IPS-NIHi11 (cell line): ENCODE measurements around the gene CSRNP3.

Experiments
- DNase-seq: peaks from one replicate; pipeline ENCODE4 v3.0.0; 2012; ENCODE audit warnings: mixed read lengths, low spot score

CSRNP3 gene

GRCh38 chr2:165470361-165470760 is 863 bp downstream of the CSRNP3 start:
- no peak for DNase-seq

- no peak for DNase-seq
Measured at GRCh38 chr2:165471349-165471950, 2.0 kb downstream of the CSRNP3 start.

GRCh38 chr2:165472922-165473321 is 3.4 kb downstream of the CSRNP3 start:
- DNase-seq: no peak

DNA sequence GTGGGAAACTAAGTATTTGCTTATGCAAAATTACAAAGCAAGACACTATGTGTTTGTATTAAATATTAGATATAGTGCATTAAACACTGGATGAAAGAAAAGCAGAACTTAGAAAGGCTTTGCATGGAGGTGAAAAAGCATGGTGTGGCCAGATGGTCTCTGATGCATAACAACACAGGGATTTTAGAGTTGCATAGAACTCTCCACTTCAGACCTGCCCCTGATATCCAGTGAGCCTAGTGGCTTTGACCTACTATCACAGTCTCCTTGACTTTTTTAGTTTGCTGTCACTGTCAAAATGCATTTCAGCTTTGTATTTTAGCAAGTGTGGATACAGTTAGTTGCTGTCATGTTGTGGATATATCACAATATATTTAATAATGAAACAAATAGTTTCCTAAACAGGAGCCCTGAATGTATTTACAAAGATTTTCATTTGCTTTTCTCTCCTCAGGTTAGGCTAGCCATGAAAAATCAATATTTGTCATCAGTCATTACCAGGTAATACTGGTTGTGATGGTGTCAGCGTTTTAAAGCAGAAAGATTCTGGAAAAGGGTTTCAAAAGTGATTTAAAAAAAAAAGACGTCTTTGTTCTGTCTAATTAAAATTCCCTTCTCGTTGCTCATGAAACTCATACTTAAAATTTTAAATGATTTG is 5.2 kb downstream of the CSRNP3 start:
- DNase-seq: no peak

DNA sequence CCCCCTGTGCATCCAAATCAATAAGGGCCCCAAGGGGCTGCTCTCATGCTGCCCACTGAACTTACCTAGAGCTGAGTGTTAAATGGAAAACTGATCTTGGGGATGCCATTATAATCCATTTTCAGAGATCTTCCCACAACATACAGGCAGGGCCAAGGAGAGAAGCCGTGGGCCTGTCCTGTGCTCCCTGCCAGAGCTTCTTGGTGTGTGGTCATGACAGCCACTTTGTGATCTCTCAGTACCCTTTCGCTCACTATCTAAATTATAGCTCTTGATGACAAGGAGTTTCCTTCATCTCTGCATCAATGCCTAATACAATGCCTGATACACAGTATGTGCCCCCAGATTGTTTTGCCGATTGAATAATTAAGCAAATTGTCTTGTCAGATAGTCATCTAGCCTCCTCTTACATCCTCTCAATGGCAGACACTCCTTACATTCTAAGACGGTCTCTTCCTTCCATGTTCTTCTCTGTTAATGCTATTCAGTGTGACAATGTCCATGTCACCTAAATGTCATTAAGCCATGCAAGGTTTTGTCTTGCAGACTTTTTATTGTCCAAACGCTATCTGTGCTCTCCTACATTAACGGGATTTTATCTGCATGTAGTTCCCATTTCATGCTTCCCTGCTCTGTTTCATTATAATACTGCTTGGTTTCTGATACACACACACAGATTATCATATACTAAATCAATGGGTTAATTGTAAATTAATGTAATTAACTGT is 5.9 kb downstream of the CSRNP3 start:
- DNase-seq: no peak

DNA sequence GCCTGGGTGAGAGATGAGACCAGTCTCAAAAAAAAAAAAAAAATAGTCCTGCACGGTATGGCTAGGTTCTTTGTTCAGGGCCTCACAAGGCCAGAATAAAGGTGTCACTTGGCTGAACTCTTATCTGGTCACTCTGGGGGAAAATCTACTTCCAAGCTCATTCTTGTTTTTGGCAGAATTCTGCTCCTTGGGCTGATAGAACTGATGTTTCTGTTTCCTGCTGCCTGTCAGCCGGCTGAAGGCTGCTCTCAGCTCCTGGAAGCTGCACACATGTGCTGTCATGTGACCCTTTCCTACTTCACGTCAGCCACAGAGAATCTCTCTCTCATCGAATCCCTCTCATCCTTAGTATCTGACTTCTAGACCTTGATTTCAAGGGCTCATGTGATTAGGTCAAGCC is 10.4 kb downstream of the CSRNP3 start:
- no peak for DNase-seq

DNA sequence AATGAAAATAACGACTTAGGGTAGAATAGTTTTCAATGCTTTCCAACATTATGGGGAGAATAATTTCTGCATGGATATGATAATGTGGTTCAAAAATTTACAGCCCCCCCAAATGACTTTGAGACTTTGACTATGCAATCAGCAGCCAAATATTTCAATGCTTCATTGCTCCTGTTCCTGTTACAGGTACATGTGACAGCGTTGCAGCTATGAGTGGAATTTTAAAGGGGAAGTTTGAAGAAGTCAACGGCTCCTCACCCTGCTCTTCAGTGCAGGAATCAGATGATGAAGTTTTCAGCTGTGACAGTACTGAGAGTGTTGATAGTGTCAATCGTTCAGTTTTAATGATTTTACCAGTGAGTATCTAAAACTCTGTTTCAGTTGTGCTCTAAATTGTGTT is 25.1 kb downstream of the CSRNP3 start:
- DNase-seq: peak; percentile 5

DNA sequence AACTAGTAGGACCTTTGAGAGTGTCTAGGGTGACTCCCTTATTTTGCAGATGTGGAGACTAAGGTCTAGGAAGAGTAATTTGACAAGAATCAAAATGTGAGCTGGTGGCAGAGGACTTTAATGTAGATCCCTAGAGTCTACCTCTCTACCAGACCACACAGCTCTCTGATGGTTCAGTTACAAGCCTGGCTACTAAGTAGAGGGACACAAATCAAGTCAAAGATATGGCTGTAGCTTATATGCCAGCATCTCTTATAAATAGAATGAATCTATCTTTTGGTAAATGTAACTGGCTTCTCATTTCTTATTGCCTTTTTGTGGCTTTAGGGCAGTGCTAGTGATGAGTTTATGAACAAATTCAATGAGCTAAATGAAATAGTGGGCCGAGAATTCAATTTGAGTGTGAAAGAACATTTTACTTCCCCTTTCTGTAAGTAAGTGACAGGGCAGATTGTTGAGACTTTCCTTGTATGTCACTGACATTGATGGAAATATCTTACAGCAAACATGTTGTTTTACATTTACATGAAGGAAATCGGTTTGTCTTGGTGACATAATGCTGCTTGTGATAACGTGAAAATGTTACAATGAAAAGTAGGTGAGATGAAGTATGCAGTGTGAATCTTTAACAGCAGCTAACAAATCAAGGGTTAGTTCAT is 28.3 kb downstream of the CSRNP3 start:
- no peak for DNase-seq

- no peak for DNase-seq
Measured at GRCh38 chr2:165499131-165499530, 29.6 kb downstream of the CSRNP3 start.

DNA sequence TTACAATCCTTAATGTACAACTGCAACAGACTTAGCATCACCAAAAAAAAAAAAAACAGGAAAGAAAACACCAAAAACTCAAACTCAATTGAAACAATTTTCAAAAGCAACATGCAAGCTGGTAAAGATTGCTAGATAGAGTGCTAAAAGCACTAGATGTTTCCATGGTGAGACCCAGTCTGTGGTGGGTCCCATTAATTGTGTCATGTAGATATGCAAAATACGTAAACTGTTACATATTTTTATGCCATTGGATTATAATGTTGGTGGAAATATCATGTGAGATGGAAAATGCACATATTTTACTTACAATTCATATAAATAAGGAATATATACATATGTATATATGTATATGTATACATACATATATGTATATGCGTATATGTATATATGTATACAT is 30.5 kb downstream of the CSRNP3 start:
- no peak for DNase-seq

GRCh38 chr2:165500816-165501215 is 31.3 kb downstream of the CSRNP3 start:
- DNase-seq: no peak

DNA sequence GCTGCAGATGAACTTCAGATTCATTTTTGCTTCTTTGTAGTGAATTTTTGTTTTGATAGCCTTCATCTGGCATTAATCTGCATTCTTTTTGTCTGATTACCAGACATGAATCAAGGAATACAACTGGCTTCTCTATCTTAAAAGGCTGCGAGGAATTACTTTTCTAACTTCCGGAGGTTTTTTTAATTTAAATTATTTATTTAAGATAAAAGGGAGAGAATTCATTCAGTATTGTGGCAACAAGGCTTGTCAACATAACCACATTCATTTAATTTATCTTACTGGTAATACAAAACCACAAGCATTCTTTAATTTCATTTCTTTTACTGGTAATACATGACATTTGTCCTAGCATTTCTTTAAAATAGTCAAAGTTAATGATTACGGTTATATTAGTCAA is 36.0 kb downstream of the CSRNP3 start:
- no peak for DNase-seq

GRCh38 chr2:165508927-165509326 is 39.4 kb downstream of the CSRNP3 start:
- DNase-seq: no peak

DNA sequence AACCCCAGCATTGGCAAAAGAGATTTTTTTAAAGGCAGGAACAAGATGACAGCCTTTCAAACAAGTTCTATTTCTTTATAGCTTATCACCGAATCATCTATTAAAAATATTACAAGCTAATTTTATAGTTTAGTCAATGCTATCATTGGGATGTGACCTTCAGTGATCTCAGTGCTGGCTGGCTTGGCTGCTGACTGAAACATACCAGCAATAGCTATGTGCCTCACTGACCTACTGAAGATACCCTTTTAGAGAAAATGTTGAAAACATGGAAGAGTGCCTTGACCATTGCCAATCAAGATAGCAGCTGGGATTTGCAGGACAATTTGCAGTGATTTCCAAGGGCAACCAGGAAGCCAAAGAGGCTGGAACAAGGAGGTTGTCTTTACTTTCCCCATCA is 44.0 kb downstream of the CSRNP3 start:
- DNase-seq: no peak

DNA sequence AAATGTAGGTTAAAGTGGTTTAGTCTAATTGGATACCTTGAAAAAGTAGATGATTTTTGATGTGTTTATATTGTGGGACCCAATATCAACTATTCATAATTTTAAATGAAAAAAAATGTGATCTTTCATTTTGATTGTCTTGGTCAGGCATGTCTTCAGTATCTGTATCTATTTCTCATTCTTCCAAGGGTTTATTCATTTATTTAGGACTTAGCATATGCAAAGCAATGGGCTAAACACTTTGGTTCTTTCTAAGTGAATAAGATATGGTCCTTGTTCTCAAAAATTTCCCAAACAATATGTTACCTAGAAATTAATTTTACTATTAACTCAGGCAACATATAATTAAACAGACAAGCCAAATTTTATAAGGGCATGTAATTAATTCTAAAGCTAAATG is 49.1 kb downstream of the CSRNP3 start:
- no peak for DNase-seq

- DNase-seq: no peak
Measured at GRCh38 chr2:165522719-165523118, 53.2 kb downstream of the CSRNP3 start.

DNA sequence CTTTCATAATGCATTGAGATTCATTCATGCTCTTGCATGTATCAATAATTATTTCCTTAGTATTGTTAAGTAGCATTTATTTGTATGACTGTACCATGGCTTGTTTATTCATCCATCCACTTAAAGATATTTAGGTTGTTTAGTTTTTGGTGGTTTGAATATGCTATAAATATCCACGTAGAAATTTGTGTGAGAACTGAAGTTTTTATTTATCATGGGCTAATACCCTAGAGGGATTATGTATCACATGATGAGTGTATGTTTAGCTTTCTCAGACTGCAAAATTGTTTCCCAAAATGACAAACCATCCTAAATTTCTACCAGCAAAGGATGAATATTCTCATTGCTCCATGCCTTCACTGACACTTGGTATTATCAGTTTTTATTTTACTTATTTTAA is 55.2 kb downstream of the CSRNP3 start:
- DNase-seq: no peak

GRCh38 chr2:165528691-165529090 is 59.2 kb downstream of the CSRNP3 start:
- no peak for DNase-seq

- DNase-seq: no peak
Measured at GRCh38 chr2:165529130-165529529, 59.6 kb downstream of the CSRNP3 start.

GRCh38 chr2:165533331-165533730 is 63.8 kb downstream of the CSRNP3 start:
- DNase-seq: no peak

- DNase-seq: no peak
Measured at GRCh38 chr2:165535471-165535870, 66.0 kb downstream of the CSRNP3 start.

DNA sequence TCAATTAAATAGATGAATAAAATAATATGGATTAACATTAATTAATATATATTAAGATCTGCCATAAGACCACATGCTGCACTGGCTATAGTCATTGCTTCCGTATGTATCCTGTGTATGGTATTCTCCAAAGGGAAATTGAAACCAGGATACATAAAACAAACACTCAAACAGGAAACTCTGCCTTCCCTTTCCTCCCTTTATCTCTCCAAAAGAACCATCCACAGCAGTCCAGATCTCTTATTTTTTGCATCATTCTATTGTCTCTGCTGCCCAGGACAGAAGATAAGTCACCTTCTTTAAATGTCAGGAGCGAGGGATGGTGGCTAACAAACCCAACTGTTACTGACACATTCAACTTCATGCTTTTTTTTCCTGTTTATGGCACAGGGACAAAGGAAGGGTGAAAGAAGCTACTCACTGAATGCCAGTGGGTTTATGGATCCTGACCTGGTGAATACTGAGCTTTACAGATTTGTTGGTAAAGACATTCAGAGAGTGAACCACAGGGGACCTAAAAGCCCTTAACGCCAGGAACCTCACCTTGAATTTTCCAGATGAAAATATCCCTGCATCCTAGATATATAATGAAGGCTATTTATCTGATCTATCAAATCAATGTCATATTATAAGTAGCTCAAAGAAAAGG is 67.5 kb downstream of the CSRNP3 start:
- DNase-seq: no peak
